ENCODE results near the gene CLDN17.

- no peak for TF ChIP-seq MAX (IDR thresholded peaks at IDR 0.05)
- no peak for TF ChIP-seq EP300 (IDR thresholded peaks at IDR 0.05; ENCODE audit: borderline replicate concordance)
- TF ChIP-seq CEBPB (IDR thresholded peaks at IDR 0.05): no peak
- TF ChIP-seq CREB1 (IDR thresholded peaks at IDR 0.05; ENCODE audit: low read depth): no peak
- TF ChIP-seq REST (IDR thresholded peaks at IDR 0.05; ENCODE audit: low read depth): no peak
- no peak for TF ChIP-seq RAD21 (IDR thresholded peaks at IDR 0.05; ENCODE audit: low read depth)
- no peak for TF ChIP-seq YY1 (IDR thresholded peaks at IDR 0.05; ENCODE audit: low read depth)
- no peak for TF ChIP-seq TAF1 (IDR thresholded peaks at IDR 0.05; ENCODE audit: low read depth)
- TF ChIP-seq TEAD4 (IDR thresholded peaks at IDR 0.05): no peak
- no peak for TF ChIP-seq USF1 (IDR thresholded peaks at IDR 0.05)
- no peak for TF ChIP-seq ZBTB7A (IDR thresholded peaks at IDR 0.05; ENCODE audit: low read depth)
- TF ChIP-seq TCF12 (IDR thresholded peaks at IDR 0.05; ENCODE audit: low read depth): no peak
- no peak for TF ChIP-seq EGR1 (IDR thresholded peaks at IDR 0.05)
- no peak for TF ChIP-seq FOXM1 (IDR thresholded peaks at IDR 0.05; ENCODE audit: borderline replicate concordance, low read depth)
Measured at GRCh38 chr21:30138483-30138882, 28.1 kb downstream of the CLDN17 start.

All from Ishikawa (cell line).